ENCODE results near the gene MTFR1L. TPM values are rescaled to one million over a fixed set of nuclear protein-coding genes. Genes with fewer than 3 reads are reported as not detected.

The MTFR1L gene
- total RNA-seq, 4 donors from 2014 or later = 73.2 to 125 (median 93.6) TPM

- no peaks in the 10 kb centered on the region for H3K36me3 ChIP-seq
- H3K4me1 ChIP-seq = peaks cover 15 to 51% (median 38%) of the 10 kb centered on the region in 4 donors
- peak; percentile 77 for DNase-seq
- H3K27ac ChIP-seq = peak within 1 kb of the TSS; percentile 73 to 79 (median 76)
- in situ Hi-C loops (cut with MboI; ENCODE audit: low pct_ligation_motif_present in 1 of 4, low pct_unique_long_range_greater_than_20kb in 1 of 4, low sequenced_read_pairs in 3 of 4) = no loop called here
- TF ChIP-seq CTCF (IDR thresholded peaks at IDR 0.05) = no peak
- peak in 2 of 3 donors; percentile 33 to 43 for TF ChIP-seq POLR2AphosphoS5 (IDR thresholded peaks at IDR 0.05)
- peak; percentile 38 for TF ChIP-seq POLR2A (IDR thresholded peaks at IDR 0.05)
- peak within 1 kb of the TSS; percentile 44 to 62 (median 54) for H3K4me3 ChIP-seq
- H3K9me3 ChIP-seq = no peaks in the 10 kb centered on the region
- intact Hi-C loops (cut with DNase I; ENCODE audit: low total_unique reads) = no loop called here
- 0 to 1% methylated on average over 4 to 26 of the region's 75 CpGs for WGBS, 2 donors (ENCODE audit: low coverage in 1 of 2)
- H3K27me3 ChIP-seq = no peaks in the 10 kb centered on the region
Observed at GRCh38 chr1:25875154-25875855, 55.6 kb downstream of the MTFR1L start, which contains the start of gene PAQR7. Gene PAQR7 (minus strand): TSS chr1:25875708. CDS start chr1:25863839, 11,869 bp downstream.

GRCh38 chr1:25875856-25876692 is 56.3 kb downstream of the MTFR1L start:
- DNase-seq = no peak
- intact Hi-C loops (cut with DNase I; ENCODE audit: low total_unique reads) (no loop called here), in situ Hi-C loops (cut with MboI; ENCODE audit: low pct_ligation_motif_present in 1 of 4, low pct_unique_long_range_greater_than_20kb in 1 of 4, low sequenced_read_pairs in 3 of 4) (no loop called here)
- no peaks in the 10 kb centered on the region for H3K9me3 ChIP-seq
- no peaks in the 10 kb centered on the region for H3K36me3 ChIP-seq
- 28% methylated on average over 31 of the region's 32 CpGs; no CpG with 5 or more reads in 1 of the 2 donors for WGBS, 2 donors (ENCODE audit: low coverage in 1 of 2)
- no peak for TF ChIP-seq POLR2A (IDR thresholded peaks at IDR 0.05)
- no peak for TF ChIP-seq CTCF (IDR thresholded peaks at IDR 0.05)
- TF ChIP-seq EP300 (IDR thresholded peaks at IDR 0.05; ENCODE audit: low read depth) = no peak
- no peak for TF ChIP-seq POLR2AphosphoS5 (IDR thresholded peaks at IDR 0.05)
- no peaks in the 10 kb centered on the region for H3K27me3 ChIP-seq
- peak overlapping the region; percentile 12 to 62 (median 54) for H3K4me3 ChIP-seq
- H3K4me1 ChIP-seq = peaks cover 15 to 46% (median 35%) of the 10 kb centered on the region in 4 donors
- H3K27ac ChIP-seq = peak overlapping the region; percentile 73 to 79 (median 76)

- H3K4me1 ChIP-seq = peaks cover 14 to 40% (median 29%) of the 10 kb centered on the region in 4 donors
- H3K9me3 ChIP-seq = no peaks in the 10 kb centered on the region
- in situ Hi-C loops (cut with MboI; ENCODE audit: low pct_ligation_motif_present in 1 of 4, low pct_unique_long_range_greater_than_20kb in 1 of 4, low sequenced_read_pairs in 3 of 4) = no loop called here
- no peaks in the 10 kb centered on the region for H3K36me3 ChIP-seq
- DNase-seq = no peak
- WGBS, 2 donors (ENCODE audit: low coverage in 1 of 2) = 87 to 89% methylated on average over 2 of the region's 2 CpGs
- no peaks in the 10 kb centered on the region for H3K27me3 ChIP-seq
- intact Hi-C loops (cut with DNase I; ENCODE audit: low total_unique reads) = no loop called here
- H3K4me3 ChIP-seq = no peak overlapping the region
- TF ChIP-seq EP300 (IDR thresholded peaks at IDR 0.05; ENCODE audit: low read depth) = no peak
- no peak for TF ChIP-seq POLR2AphosphoS5 (IDR thresholded peaks at IDR 0.05)
- no peak for TF ChIP-seq POLR2A (IDR thresholded peaks at IDR 0.05)
- TF ChIP-seq CTCF (IDR thresholded peaks at IDR 0.05) = no peak
- peak overlapping the region in 1 of 4 donors; percentile 73 for H3K27ac ChIP-seq
Observed at GRCh38 chr1:25876693-25877077, 56.9 kb downstream of the MTFR1L start.

GRCh38 chr1:25877155-25877554 is 57.4 kb downstream of the MTFR1L start:
- no peak for DNase-seq
- Histone ChIP-seq H3K9me3 (no peaks in the 10 kb centered on the region), H3K36me3 (no peaks in the 10 kb centered on the region), H3K27ac (no peak overlapping the region), H3K4me3 (no peak overlapping the region), H3K27me3 (no peaks in the 10 kb centered on the region), H3K4me1 (peaks cover 10 to 35% (median 26%) of the 10 kb centered on the region in 4 donors)
- intact Hi-C loops (cut with DNase I; ENCODE audit: low total_unique reads) = no loop called here
- in situ Hi-C loops (cut with MboI; ENCODE audit: low pct_ligation_motif_present in 1 of 4, low pct_unique_long_range_greater_than_20kb in 1 of 4, low sequenced_read_pairs in 3 of 4) = no loop called here
- 90 to 93% methylated on average over 2 of the region's 2 CpGs for WGBS, 2 donors (ENCODE audit: low coverage in 1 of 2)
- no peak for TF ChIP-seq CTCF (IDR thresholded peaks at IDR 0.05)
- TF ChIP-seq EP300 (IDR thresholded peaks at IDR 0.05; ENCODE audit: low read depth) = no peak
- TF ChIP-seq POLR2AphosphoS5 (IDR thresholded peaks at IDR 0.05) = no peak
- TF ChIP-seq POLR2A (IDR thresholded peaks at IDR 0.05) = no peak

All from transverse colon (tissue), 4 donors.